Activated CD4-positive, alpha-beta T cell treated with anti-CD3 and anti-CD28 coated beads, Interleukin-2, amount 10 ng/mL, durations not matched to agents 24 days and 14 days (primary cell): ENCODE data around the gene SEPHS1. TPM values are rescaled to one million over a fixed set of nuclear protein-coding genes. Genes with fewer than 3 reads are reported as not detected.
"Not testable (repeated sequence)": the region's sequence is repeated elsewhere in the genome, so short reads cannot be mapped to it uniquely, and the experiment has no call there.

Experiments used
- DNase-seq: peaks from one replicate; pipeline ENCODE4 v3.0.0; 2022
- H3K27ac Mint-ChIP-seq: one replicate; pipeline ENCODE4 v1.8.0; 2022; ENCODE audit warnings: mild to moderate bottlenecking, mixed read lengths
- H3K27me3 Mint-ChIP-seq: one replicate; pipeline ENCODE4 v1.8.0; 2022; ENCODE audit warnings: mixed read lengths
- H3K36me3 Mint-ChIP-seq: one replicate; pipeline ENCODE4 v1.8.0; 2022; ENCODE audit warnings: low read depth, mild to moderate bottlenecking, mixed read lengths
- H3K4me1 Mint-ChIP-seq: one replicate; pipeline ENCODE4 v1.8.0; 2021; ENCODE audit warnings: mixed read lengths
- H3K4me3 Mint-ChIP-seq: one replicate; pipeline ENCODE4 v1.8.0; 2022; ENCODE audit warnings: mild to moderate bottlenecking, moderate library complexity, mixed read lengths
- H3K9me3 Mint-ChIP-seq: one replicate; pipeline ENCODE4 v1.8.0; 2021; ENCODE audit warnings: mixed read lengths
- intact Hi-C: fragments of 100-400 bp; cut with micrococcal nuclease; formaldehyde crosslinking; loops from one replicate; pipeline ENCODE4 v1.15.1; 2023
- total RNA-seq: library from RNA; stranded (reverse); gene quantifications from 2 replicates; pipeline ENCODE4 v1.2.3, GENCODE V29; 2022

SEPHS1 gene
- total RNA-seq, 1 donor from 2014 or later: 59.9 TPM

GRCh38 chr10:13347500-13348156 lies 465 bp downstream of the SEPHS1 start:
- Mint-ChIP-seq H3K4me1 (peaks cover 49% of the 10 kb centered on the region), H3K4me3 (peak overlapping the region; percentile 87)
- intact Hi-C loops: loop anchor here (1.0 to 2.0 kb wide), 3 partner anchors 45 to 247 kb away; partner anchors contain the start of genes MCM10 and OPTN

GRCh38 chr10:13347043-13347499 lies 1.0 kb downstream of the SEPHS1 start:
- Mint-ChIP-seq H3K27me3 (no peaks in the 10 kb centered on the region), H3K36me3 (peaks cover 13% of the 10 kb centered on the region), H3K9me3 (no peaks in the 10 kb centered on the region), H3K27ac (peak overlapping the region; percentile 89), H3K4me3 (peak overlapping the region; percentile 87), H3K4me1 (peaks cover 46% of the 10 kb centered on the region)
- intact Hi-C loops: loop anchor here (2.0 kb wide), 1 partner anchor 246 kb away; the partner anchor contains the start of gene OPTN
- no peak for DNase-seq

More at GRCh38 chr10:13347500-13348156, 465 bp downstream of the SEPHS1 start:
- DNase-seq: peak; percentile 92
- Mint-ChIP-seq H3K9me3 (no peaks in the 10 kb centered on the region), H3K27ac (peak overlapping the region; percentile 72), H3K36me3 (peaks cover 13% of the 10 kb centered on the region), H3K27me3 (no peaks in the 10 kb centered on the region)

GRCh38 chr10:13346283-13347042 lies 1.6 kb downstream of the SEPHS1 start:
- no peaks in the 10 kb centered on the region for H3K9me3 Mint-ChIP-seq
- intact Hi-C loops: loop anchor here (2.0 kb wide), 1 partner anchor 246 kb away; the partner anchor contains the start of gene OPTN
- peak overlapping the region; percentile 87 for H3K4me3 Mint-ChIP-seq
- H3K27me3 Mint-ChIP-seq: no peaks in the 10 kb centered on the region
- H3K27ac Mint-ChIP-seq: peak overlapping the region; percentile 89
- peaks cover 13% of the 10 kb centered on the region for H3K36me3 Mint-ChIP-seq
- peaks cover 40% of the 10 kb centered on the region for H3K4me1 Mint-ChIP-seq
- no peak for DNase-seq

- Mint-ChIP-seq H3K4me1 (peaks cover 31% of the 10 kb centered on the region), H3K27me3 (no peaks in the 10 kb centered on the region), H3K9me3 (no peaks in the 10 kb centered on the region), H3K4me3 (peak overlapping the region; percentile 61), H3K27ac (peak overlapping the region; percentile 15), H3K36me3 (peaks cover 32% of the 10 kb centered on the region)
- intact Hi-C loops: no loop called here
- DNase-seq: peak; percentile 76
These were observed 7.3 kb downstream of the SEPHS1 start for GRCh38 chr10:13340626-13341376.

GRCh38 chr10:13340068-13340467 lies 8.0 kb downstream of the SEPHS1 start:
- Mint-ChIP-seq H3K27me3 (no peaks in the 10 kb centered on the region), H3K9me3 (no peaks in the 10 kb centered on the region), H3K4me1 (peaks cover 27% of the 10 kb centered on the region), H3K36me3 (peaks cover 32% of the 10 kb centered on the region), H3K4me3 (peak overlapping the region; percentile 61), H3K27ac (peak overlapping the region; percentile 42)
- intact Hi-C loops: no loop called here
- DNase-seq: no peak

GRCh38 chr10:13338390-13339110 lies 9.5 kb downstream of the SEPHS1 start:
- no peak overlapping the region for H3K27ac Mint-ChIP-seq
- peaks cover 26% of the 10 kb centered on the region for H3K36me3 Mint-ChIP-seq

GRCh38 chr10:13337827-13338196 lies 10.3 kb downstream of the SEPHS1 start:
- Mint-ChIP-seq H3K36me3 (peaks cover 30% of the 10 kb centered on the region), H3K27ac (no peak overlapping the region), H3K9me3 (no peaks in the 10 kb centered on the region), H3K4me3 (no peak overlapping the region), H3K4me1 (peaks cover 20% of the 10 kb centered on the region), H3K27me3 (no peaks in the 10 kb centered on the region)
- intact Hi-C loops: no loop called here
- no peak for DNase-seq

More at GRCh38 chr10:13338390-13339110, 9.5 kb downstream of the SEPHS1 start:
- DNase-seq: no peak
- no peak overlapping the region for H3K4me3 Mint-ChIP-seq
- intact Hi-C loops: no loop called here
- peaks cover 20% of the 10 kb centered on the region for H3K4me1 Mint-ChIP-seq
- H3K9me3 Mint-ChIP-seq: no peaks in the 10 kb centered on the region
- no peaks in the 10 kb centered on the region for H3K27me3 Mint-ChIP-seq

GRCh38 chr10:13337128-13337826 lies 10.8 kb downstream of the SEPHS1 start:
- H3K4me3 Mint-ChIP-seq: no peak overlapping the region
- intact Hi-C loops: no loop called here
- no peak for DNase-seq
- peaks cover 33% of the 10 kb centered on the region for H3K36me3 Mint-ChIP-seq
- H3K27ac Mint-ChIP-seq: no peak overlapping the region
- peaks cover 20% of the 10 kb centered on the region for H3K4me1 Mint-ChIP-seq
- H3K9me3 Mint-ChIP-seq: no peaks in the 10 kb centered on the region
- no peaks in the 10 kb centered on the region for H3K27me3 Mint-ChIP-seq

- peaks cover 3% of the 10 kb centered on the region for H3K9me3 Mint-ChIP-seq
- peaks cover 17% of the 10 kb centered on the region for H3K4me1 Mint-ChIP-seq
- no peak overlapping the region for H3K4me3 Mint-ChIP-seq
- H3K36me3 Mint-ChIP-seq: peaks cover 46% of the 10 kb centered on the region
- no peak for DNase-seq
- intact Hi-C loops: no loop called here
- no peaks in the 10 kb centered on the region for H3K27me3 Mint-ChIP-seq
- no peak overlapping the region for H3K27ac Mint-ChIP-seq
These were observed 12.2 kb downstream of the SEPHS1 start for GRCh38 chr10:13335881-13336280.

- peaks cover 52% of the 10 kb centered on the region for H3K36me3 Mint-ChIP-seq
- no peak for DNase-seq
- peaks cover 3% of the 10 kb centered on the region for H3K9me3 Mint-ChIP-seq
- no peak overlapping the region for H3K4me3 Mint-ChIP-seq
- no peaks in the 10 kb centered on the region for H3K27me3 Mint-ChIP-seq
- peaks cover 10% of the 10 kb centered on the region for H3K4me1 Mint-ChIP-seq
- no peak overlapping the region for H3K27ac Mint-ChIP-seq
- intact Hi-C loops: no loop called here
These were observed 13.5 kb downstream of the SEPHS1 start for GRCh38 chr10:13334556-13334955.

- no peaks in the 10 kb centered on the region for H3K4me1 Mint-ChIP-seq
- H3K4me3 Mint-ChIP-seq: no peak overlapping the region
- H3K27ac Mint-ChIP-seq: no peak overlapping the region
- intact Hi-C loops: no loop called here
- no peaks in the 10 kb centered on the region for H3K27me3 Mint-ChIP-seq
- DNase-seq: no peak
- H3K36me3 Mint-ChIP-seq: peaks cover 48% of the 10 kb centered on the region
- H3K9me3 Mint-ChIP-seq: peaks cover 3% of the 10 kb centered on the region
These were observed 16.4 kb downstream of the SEPHS1 start for GRCh38 chr10:13331646-13332045.

GRCh38 chr10:13330980-13331379 lies 17.1 kb downstream of the SEPHS1 start:
- DNase-seq, H3K9me3 Mint-ChIP-seq, H3K27ac Mint-ChIP-seq, H3K4me1 Mint-ChIP-seq, intact Hi-C loops, H3K27me3 Mint-ChIP-seq, H3K4me3 Mint-ChIP-seq: not testable (repeated sequence)
- H3K36me3 Mint-ChIP-seq: peaks cover 47% of the 10 kb centered on the region

GRCh38 chr10:13329565-13329964 lies 18.5 kb downstream of the SEPHS1 start:
- peaks cover 3% of the 10 kb centered on the region for H3K9me3 Mint-ChIP-seq
- intact Hi-C loops: no loop called here
- no peak for DNase-seq
- H3K27me3 Mint-ChIP-seq: no peaks in the 10 kb centered on the region
- peaks cover 55% of the 10 kb centered on the region for H3K36me3 Mint-ChIP-seq
- H3K4me3 Mint-ChIP-seq: no peak overlapping the region
- H3K27ac Mint-ChIP-seq: no peak overlapping the region
- H3K4me1 Mint-ChIP-seq: no peaks in the 10 kb centered on the region
